GM12891 (cell line): ENCODE results near the gene CZIB.
A peak's percentile ranks its signal among the peaks of the same experiment; 100 is the strongest.

ENCODE experiments used
- DNase-seq: peaks from one replicate; pipeline ENCODE4 v3.0.0; 2011; ENCODE audit warnings: low spot score; ENCODE audit not compliant: insufficient read length
- FAIRE-seq: peaks from 2 replicates; lab custom pipeline; 2011; peaks lifted over from hg19 to GRCh38; lab: Jason Lieb, UNC
- PAX5 ChIP-seq: IDR thresholded peaks from 2 replicates; pipeline ENCODE4 v1.6.1; 2011; ENCODE audit warnings: low read length, moderate library complexity, mild to moderate bottlenecking; ENCODE audit not compliant: insufficient read depth, severe bottlenecking
- POLR2A ChIP-seq: IDR thresholded peaks from 2 replicates; pipeline ENCODE4 v1.6.1; 2011; ENCODE audit warnings: low read depth, low read length, control low read depth
- POLR2AphosphoS5 ChIP-seq: IDR thresholded peaks from 2 replicates; pipeline ENCODE4 v1.6.1; 2011; ENCODE audit warnings: low read depth, low read length, control low read depth
- POU2F2 ChIP-seq: IDR thresholded peaks from 2 replicates; pipeline ENCODE4 v1.6.1; 2011; ENCODE audit warnings: low read depth, mild to moderate bottlenecking, control low read depth, low read length, moderate library complexity
- SPI1 ChIP-seq: IDR thresholded peaks from 2 replicates; pipeline ENCODE4 v1.6.1; 2011; ENCODE audit warnings: low read depth, low read length, control low read depth
- TAF1 ChIP-seq: IDR thresholded peaks from 2 replicates; pipeline ENCODE4 v1.6.1; 2011; ENCODE audit warnings: low read depth, low read length, control low read depth

The CZIB gene

GRCh38 chr1:53258216-53258615 is 37.8 kb upstream of the CZIB start:
- DNase-seq (no peak), FAIRE-seq (no peak)
- no peak for TF ChIP-seq PAX5

DNA sequence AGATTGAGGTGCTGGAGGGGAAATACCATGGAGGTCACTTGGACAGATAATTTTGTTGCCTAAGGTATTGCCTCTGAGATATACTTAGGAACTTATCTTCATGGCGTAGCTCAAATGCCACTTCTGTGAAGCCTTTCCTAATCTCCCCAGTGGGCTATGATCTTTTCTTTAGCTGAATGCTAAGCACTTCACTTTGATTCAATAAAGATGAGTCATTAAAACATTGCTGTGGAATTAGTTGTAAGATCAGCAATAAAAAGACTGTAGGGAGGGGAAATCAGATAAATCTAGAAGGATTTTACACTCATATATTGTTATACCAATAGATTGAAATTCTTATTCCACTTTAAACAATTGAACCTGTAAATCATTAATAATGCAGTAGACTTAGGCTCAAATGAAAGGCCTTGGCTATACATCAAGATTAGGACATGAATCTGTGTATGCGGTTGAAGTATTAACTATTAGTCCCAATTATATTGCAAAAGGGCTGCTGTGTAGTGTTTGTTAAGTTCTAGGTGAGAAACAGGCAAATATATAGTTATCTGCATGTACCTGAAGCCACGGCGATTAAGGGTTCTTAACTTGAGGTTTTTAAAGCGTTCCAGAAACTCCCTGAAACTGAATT is 37.1 kb upstream of the CZIB start:
- DNase-seq (no peak), FAIRE-seq (no peak)
- TF ChIP-seq POLR2A, result no peak
- TF ChIP-seq POLR2AphosphoS5, result no peak
- TF ChIP-seq SPI1, result no peak
- TF ChIP-seq POU2F2, result no peak
- no peak for TF ChIP-seq PAX5
- TF ChIP-seq TAF1, result no peak

- TF ChIP-seq SPI1 (no peak), PAX5 (no peak)
- FAIRE-seq, result no peak
- DNase-seq, result no peak
Measured at GRCh38 chr1:53256511-53257453, 36.3 kb upstream of the CZIB start.

DNA sequence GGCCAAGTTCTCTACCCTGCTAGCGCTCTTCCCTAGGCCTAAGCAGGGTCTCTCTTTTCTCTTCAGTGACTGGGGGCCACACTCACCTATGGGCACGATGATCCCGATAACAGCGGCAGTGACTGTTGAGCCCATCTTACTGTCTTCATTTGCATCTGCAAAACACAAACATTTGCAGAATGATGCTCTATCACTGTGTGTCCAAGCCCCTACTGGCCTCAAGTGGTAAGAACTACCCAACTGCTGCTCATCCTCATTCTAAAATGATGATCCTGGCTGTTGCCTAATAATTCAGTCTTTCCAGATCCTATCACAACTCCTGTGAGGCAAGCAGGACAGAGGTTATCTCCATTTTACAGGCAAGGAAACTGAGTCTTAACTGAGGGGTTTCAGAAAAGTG is 34.6 kb upstream of the CZIB start:
- no peak for FAIRE-seq
- TF ChIP-seq SPI1 (no peak), POU2F2 (no peak), PAX5 (no peak), TAF1 (no peak), POLR2A (no peak), POLR2AphosphoS5 (no peak)
- DNase-seq, result no peak

GRCh38 chr1:53254011-53254640 is 33.7 kb upstream of the CZIB start:
- TF ChIP-seq TAF1, result no peak
- TF ChIP-seq SPI1, result no peak
- TF ChIP-seq PAX5, result no peak
- no peak for TF ChIP-seq POU2F2
- no peak for TF ChIP-seq POLR2AphosphoS5
- TF ChIP-seq POLR2A, result no peak
- no peak for DNase-seq
- FAIRE-seq, result no peak

DNA sequence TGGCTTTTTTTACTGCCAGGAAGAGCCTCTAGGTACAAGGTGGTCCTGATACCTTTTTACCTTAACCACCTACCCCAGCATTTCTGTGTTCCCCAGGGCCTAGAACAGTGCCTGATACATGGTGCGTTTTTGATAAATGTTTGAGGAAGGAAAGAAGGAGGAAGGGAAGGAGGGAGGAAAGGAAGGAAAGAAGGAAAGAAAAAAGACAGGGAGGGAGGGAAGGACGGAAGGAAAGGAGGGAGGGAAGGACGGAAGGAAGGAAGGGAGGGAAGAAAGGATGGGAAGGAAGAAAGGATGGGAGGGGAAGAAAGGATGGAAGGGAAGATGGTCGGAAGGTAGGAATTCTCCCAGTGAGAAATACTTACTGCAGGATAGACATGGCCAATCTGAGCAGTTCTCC is 29.9 kb upstream of the CZIB start:
- TF ChIP-seq SPI1, result no peak
- TF ChIP-seq POU2F2, result no peak
- TF ChIP-seq TAF1, result no peak
- no peak for TF ChIP-seq PAX5
- TF ChIP-seq POLR2AphosphoS5, result no peak
- no peak for TF ChIP-seq POLR2A
- DNase-seq, result no peak
- FAIRE-seq, result no peak

DNA sequence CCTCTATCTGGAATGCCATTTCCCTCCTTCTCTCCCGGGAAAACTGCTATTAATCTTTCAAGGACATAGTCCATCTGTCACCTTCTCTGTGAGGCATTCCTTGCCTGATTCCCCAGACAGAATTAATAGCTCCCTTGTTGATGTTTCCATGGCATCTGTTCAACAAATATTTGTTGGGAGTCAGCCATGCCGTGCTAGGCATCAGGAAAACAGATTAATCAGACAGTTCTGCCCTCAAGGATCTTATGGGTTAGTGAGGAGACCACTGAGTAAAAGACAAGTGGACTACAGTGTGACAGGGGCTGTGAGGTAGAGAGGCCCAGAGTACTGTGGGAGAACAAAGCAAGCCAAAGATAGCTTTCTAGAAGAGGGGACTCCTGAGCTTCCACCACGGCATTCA is 29.3 kb upstream of the CZIB start:
- no peak for TF ChIP-seq POU2F2
- no peak for TF ChIP-seq SPI1
- TF ChIP-seq POLR2AphosphoS5, result no peak
- no peak for TF ChIP-seq POLR2A
- no peak for TF ChIP-seq TAF1
- no peak for TF ChIP-seq PAX5
- no peak for DNase-seq
- no peak for FAIRE-seq

- DNase-seq (no peak), FAIRE-seq (no peak)
- TF ChIP-seq POLR2A (no peak), SPI1 (peak; percentile 80)
Measured at GRCh38 chr1:53246261-53247134, 26.1 kb upstream of the CZIB start.

DNA sequence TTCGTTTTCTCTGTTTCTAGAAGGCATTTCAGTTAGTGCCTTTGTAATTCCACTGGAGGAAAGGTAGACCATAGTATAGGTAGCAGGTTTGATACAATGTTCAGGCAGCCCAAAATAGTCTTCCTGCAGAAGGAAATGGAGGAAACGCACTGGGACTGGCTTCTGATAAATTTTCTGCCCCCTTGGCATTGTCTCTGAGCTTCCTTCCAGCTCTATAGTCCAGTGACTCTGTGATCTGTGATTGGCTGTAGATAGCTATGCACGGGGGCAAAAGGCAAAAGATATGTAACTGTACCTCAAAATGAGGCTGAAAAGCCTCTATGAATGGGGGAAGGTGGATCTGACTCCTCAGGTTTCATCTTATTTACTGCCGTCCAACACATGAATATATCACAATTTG is 23.7 kb upstream of the CZIB start:
- DNase-seq (no peak), FAIRE-seq (no peak)
- TF ChIP-seq POLR2AphosphoS5, result no peak
- TF ChIP-seq TAF1, result no peak
- TF ChIP-seq POU2F2, result no peak
- TF ChIP-seq SPI1, result no peak
- TF ChIP-seq PAX5, result no peak
- no peak for TF ChIP-seq POLR2A

DNA sequence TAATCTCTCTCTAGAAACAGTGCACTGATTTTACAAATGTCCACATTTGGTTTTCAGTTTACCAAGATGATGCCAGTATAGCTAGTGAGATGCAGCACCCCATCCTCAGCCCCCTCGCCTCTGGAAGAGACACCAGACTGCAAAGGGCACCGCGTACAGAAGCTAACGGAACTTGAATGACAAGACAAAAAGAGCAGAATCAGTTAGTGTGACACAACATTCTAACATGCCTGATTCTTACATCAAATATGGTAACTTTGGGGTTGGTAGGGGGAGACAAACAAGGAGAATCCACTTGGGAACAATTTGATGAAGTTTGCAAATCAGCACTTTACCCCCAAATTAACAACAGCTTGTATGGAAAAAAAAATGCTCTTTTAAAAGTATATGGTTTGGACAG is 21.9 kb upstream of the CZIB start:
- TF ChIP-seq TAF1 (no peak), POU2F2 (no peak), POLR2AphosphoS5 (no peak), POLR2A (no peak), PAX5 (no peak), SPI1 (no peak)
- DNase-seq (no peak), FAIRE-seq (no peak)
